AG08396 (cell line): ENCODE data around the gene IFI27.

ENCODE experiments used
- DNase-seq: peaks from one replicate; pipeline ENCODE4 v3.0.0; 2012; ENCODE audit warnings: low spot score, mixed read lengths

The IFI27 gene

GRCh38 chr14:94102768-94103482 is 7.6 kb upstream of the IFI27 start:
- DNase-seq = no peak

DNA sequence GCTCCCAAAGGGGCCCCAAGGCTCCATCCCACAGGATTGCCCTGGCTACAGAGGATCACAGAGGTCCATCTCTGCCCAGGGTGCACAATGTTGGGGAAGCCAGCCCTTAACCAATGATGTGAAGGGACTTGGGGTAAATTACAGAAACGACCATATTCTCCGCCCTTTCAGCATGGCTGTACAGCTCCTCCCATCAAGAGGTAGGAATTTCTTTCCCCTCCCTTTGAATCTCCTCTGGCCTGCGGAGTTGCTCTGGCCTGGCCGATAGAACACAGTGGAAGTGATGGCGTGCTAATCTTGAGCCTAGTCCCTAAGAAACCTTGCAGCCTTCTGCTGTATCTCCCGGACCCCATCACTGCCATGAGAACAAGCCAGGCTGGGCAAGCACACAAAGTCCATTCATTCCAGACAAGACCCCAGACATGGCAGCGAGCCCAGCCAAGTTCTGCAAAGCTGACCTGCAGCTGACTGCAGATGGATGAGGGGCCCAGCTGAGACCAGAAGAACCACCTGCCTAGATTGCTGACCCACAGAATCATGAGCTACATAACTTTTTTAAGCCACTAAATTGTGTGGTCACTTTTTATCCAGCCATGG is 6.9 kb upstream of the IFI27 start:
- no peak for DNase-seq

DNA sequence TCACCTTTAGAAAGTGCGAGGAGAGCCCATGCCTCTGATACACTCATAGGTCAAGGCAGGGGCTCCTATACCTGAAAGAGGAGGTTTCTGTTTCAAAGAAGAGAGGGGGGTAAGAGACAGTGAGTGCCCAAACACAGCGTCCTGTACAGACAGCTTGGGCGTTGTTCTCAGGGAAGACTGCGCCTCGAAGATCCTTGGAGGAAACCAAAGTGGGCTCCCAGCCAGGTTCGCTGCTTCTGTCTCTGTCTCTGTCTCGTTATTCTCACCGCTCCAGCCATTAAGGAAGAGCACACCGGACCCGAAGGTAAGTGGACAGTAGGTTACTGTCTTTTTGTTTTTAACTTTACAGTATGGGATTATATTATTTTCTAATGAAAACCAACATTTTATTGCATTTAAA is 5.8 kb upstream of the IFI27 start:
- DNase-seq = no peak

- no peak for DNase-seq
Observed at GRCh38 chr14:94109915-94110250, 653 bp upstream of the IFI27 start.

DNA sequence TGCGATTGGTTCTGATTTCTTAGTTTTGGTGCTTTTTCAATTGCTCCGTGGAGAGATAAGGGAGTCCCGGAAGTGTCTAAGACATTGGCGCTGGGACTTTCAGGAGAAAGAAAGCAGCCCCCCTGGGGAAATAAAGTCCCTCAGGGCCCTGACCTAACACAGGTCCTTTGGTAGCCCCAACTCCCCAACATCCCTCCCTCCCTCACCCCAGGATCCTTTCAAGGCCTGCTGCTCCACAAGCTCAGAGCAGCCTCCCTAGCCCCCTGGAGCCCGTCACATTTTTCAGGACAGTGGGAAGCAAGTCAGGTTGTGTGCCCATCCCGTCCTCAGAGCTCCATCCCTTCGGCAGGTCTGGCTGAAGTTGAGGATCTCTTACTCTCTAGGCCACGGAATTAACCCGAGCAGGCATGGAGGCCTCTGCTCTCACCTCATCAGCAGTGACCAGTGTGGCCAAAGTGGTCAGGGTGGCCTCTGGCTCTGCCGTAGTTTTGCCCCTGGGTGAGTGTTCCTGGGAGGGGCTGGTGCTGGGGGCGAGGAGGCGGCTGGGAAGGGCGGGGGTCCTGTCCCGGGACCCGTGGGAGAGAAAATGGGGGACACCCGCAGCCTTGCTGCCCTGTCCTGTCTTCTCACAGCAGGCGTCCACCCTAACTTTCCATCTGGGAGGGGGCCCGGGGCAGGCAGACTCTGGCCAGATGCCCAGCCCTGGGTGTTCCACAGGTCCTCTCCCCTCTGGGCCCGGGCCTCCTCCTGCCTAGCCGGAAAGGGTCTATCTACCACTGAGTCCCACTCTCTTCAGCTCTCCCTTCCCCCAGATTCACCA is 950 bp downstream of the IFI27 start:
- no peak for DNase-seq

DNA sequence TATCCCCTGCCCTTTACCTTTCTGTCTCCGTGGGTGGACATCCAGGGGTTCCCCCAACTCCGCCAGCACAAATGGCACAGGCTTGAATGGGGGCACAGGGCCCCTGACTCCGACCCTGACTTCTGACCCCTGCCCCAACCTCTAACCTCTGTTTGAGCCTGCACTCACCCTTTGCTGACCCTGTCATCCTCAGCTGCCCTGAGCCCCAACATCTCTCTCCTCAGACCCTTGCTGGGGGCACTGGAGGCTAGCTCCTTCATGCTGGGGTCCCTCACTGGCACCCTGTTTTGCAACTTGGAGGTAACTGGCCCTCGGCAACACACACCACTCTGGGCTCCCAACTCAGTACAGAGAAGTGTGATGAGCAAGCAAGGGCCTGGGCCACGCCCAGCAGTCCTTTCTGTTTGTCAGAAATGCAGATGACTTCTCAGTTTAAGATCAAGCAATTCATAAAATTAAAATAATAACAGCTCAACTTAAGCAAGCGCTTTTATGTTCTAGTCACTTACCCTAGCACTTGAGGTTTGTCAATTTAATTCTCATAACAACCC is 2.1 kb downstream of the IFI27 start:
- no peak for DNase-seq

DNA sequence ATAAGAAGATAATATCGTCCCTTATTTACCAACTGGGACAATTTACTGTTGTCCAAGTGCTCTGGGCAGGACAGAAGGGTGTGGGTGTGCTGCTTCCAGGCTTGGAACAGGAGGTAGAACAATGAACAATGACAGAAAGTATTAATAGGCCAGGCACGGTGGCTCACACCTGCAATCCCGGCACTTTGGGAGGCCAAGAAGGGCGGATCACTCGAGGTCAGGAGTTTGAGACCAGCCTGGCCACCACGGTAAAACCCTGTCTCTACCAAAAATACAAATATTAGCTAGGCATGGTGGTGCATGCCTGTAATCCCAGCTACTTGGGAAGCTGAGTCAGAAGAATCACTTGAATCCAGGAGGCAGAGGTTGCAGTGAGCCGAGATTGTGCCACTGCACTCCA is 2.5 kb downstream of the IFI27 start:
- DNase-seq = no peak

- DNase-seq = no peak
Observed at GRCh38 chr14:94113490-94113889, 3.0 kb downstream of the IFI27 start.

- no peak for DNase-seq
Observed at GRCh38 chr14:94113908-94114588, 3.5 kb downstream of the IFI27 start.

DNA sequence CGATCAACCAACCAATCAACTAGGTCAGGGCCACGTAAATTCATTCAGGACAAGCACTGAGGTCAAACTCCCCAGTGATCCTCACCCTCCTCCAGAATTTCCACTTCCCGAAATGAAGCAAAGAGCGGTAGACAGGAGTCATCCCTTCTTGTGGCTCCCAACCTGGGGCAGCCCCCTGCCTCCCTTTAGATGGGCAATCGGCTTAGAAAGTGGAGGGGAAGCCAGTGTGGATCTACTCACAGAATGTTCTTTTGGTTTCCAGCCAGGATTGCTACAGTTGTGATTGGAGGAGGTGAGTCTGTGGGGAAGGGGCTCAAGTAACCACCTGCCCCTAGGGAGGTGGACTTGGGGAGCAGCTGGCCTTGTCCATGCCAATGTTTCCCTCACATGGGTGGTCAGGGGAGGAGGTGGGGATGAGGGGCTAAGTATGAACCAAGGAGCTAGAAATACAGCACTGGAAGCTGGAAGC is 4.1 kb downstream of the IFI27 start:
- DNase-seq = no peak

GRCh38 chr14:94115058-94115591 is 4.6 kb downstream of the IFI27 start:
- no peak for DNase-seq

GRCh38 chr14:94115631-94116030 is 5.1 kb downstream of the IFI27 start:
- no peak for DNase-seq

DNA sequence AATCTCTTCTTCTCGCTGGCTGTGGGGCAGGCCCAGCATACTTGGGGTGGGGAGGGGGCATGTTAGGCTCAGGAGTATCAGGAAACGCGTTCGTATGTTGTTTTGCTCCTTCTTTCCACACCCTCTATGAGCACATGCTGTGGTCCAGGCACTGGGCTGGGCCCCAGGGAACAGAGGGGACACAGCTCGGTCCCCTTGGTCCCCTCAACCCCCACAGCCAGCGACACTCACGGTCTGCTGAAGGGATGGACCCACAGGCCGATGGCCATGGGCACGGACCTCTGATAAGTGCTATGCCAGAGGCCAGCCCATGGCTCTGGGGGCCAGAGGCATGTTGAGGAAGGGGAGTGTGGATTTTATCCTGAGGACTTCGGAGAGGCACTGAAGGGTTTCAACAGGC is 6.2 kb downstream of the IFI27 start:
- DNase-seq = no peak

DNA sequence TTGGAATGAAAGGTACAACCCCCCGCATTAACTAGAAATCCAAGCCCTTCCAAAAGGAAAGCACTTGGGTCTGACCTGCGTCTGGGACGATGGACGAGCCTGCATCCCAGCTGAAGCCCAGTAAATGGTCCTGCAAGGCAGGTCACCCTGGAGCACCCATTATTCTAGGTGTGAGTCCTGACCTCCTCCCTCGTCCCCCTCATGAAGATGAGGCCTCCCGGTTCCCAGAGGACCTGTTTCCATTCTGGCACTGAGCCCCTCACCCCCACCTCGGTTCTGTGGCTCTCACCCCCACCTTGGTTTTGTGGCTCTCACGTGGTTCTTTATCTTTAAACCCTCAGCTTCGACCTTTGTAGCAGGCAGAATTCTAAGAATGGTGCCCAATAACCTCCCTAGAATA is 7.3 kb downstream of the IFI27 start:
- DNase-seq = no peak

- no peak for DNase-seq
Observed at GRCh38 chr14:94119071-94119470, 8.5 kb downstream of the IFI27 start.

DNA sequence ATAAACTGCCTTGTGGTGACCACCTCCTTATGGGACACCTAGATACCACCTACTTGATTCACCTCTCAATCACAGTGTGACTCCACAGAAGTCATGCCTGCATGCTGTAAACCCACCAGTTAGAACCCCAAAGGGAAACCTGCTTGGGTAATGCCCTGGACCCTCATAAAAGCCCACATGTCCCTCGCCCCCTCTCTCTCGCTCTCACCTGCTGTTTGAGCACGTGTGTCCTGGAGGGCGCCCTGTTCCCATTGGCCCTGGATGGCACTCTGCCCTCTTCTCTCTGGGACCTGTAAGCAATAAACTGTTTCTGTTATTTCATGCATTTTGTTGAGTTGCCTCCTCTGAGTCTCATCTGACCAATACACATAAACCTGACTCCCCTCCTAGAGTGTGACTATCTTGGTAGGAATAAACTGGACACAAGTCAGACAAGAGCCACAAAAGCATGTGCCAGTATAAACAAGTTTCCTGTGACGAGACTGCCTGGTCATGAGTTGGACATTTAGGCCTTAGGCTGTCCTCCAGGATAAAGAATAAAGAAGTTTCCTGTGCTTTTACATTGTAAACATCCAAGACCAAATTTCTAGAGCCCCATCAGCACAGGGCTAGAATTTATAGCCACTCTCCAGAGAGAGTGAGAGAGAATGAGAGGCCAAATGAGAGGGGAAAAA is 10.3 kb downstream of the IFI27 start:
- peak; percentile 48 for DNase-seq

GRCh38 chr14:94121485-94121884 is 10.9 kb downstream of the IFI27 start:
- DNase-seq = no peak

GRCh38 chr14:94122438-94122837 is 11.9 kb downstream of the IFI27 start:
- DNase-seq = no peak

DNA sequence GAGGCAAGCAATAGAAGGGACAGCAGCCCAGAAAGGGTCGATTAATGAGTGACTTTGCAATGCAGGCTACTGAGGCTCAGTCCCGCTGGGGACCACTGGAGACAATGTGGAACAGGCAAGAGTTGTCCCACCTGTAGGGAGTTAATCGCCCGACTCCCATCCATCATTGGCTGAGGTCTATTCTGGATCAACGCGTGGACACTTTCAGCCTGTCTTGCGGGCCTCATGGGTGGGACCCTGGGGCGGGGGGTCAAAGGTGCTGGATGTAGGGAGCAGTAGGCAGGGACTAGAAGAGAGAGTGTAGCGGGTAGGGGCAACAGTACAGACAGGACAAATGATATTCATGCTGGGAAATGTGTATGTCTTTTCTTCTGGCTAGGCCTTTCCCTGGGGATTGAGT is 12.8 kb downstream of the IFI27 start:
- DNase-seq = no peak

GRCh38 chr14:94123868-94124267 is 13.3 kb downstream of the IFI27 start:
- DNase-seq = no peak

GRCh38 chr14:94124582-94125377 is 14.2 kb downstream of the IFI27 start:
- no peak for DNase-seq
